B cell (primary cell): ENCODE measurements around the gene USO1. TPM values are rescaled to one million over a fixed set of nuclear protein-coding genes. Genes with fewer than 3 reads are reported as not detected.

ENCODE experiments used
- ATAC-seq: fragments of 200-7000 bp; cut with Tn5 transposase; one replicate; pipeline ENCODE4 v1.10.0; 2021; ENCODE audit warnings: low read depth, mild to moderate bottlenecking, moderate number of reproducible peaks, moderate library complexity
- CTCF ChIA-PET: fragments of 350-600 bp; sonication (Branson Sonifier 250); formaldehyde crosslinking; loops from one replicate; lab custom pipeline; 2021; ENCODE audit warnings: antibody characterized with exemption, inconsistent platforms; lab: Charles Lee
- POLR2A ChIA-PET: fragments of 350-600 bp; sonication (Branson Sonifier 250); formaldehyde crosslinking; loops from one replicate; lab custom pipeline; 2021; ENCODE audit warnings: antibody characterized with exemption; lab: Charles Lee
- DNase-seq: peaks from one replicate; pipeline ENCODE4 v3.0.0; 2013
- H2AFZ ChIP-seq: 2 replicates; pipeline ENCODE4 v1.6.1; 2012; ENCODE audit warnings: mild to moderate bottlenecking, low read depth, low read length; ENCODE audit not compliant: insufficient read depth, poor library complexity, severe bottlenecking
- H3K27ac ChIP-seq, 2 donors: 1 replicate in 1 of 2; 2 replicates in 1 of 2; pipeline ENCODE4 v1.5.1; 2012 to 2013; ENCODE audit warnings: low read length in 2 of 2, mild to moderate bottlenecking in 2 of 2, moderate library complexity in 1 of 2
- H3K27me3 ChIP-seq, 4 experiments: fragments of 200-600 bp in 1 of 4; sonication (generic) in 1 of 4; replicated peaks in 1 of 4; 1 replicate in 2 of 4; 2 replicates in 2 of 4; pipeline versions ENCODE4 v1.6.1 to v1.7.0; 2013 to 2016; ENCODE audit warnings: low read length in 3 of 4, mild to moderate bottlenecking in 2 of 4, mixed read lengths in 1 of 4, moderate library complexity in 1 of 4; ENCODE audit not compliant: insufficient read depth in 4 of 4, control insufficient read depth in 3 of 4; ENCODE audit errors: control extremely low read depth in 1 of 4
- H3K36me3 ChIP-seq, 2 experiments: replicated peaks in 1 of 2; 1 replicate in 1 of 2; 2 replicates in 1 of 2; pipeline versions ENCODE4 v1.6.1 to v1.7.1; 2013; ENCODE audit warnings: low read length in 1 of 2; ENCODE audit not compliant: insufficient read depth in 2 of 2, control insufficient read depth in 1 of 2; ENCODE audit errors: control extremely low read depth in 1 of 2, extremely low read depth in 1 of 2
- H3K4me1 ChIP-seq, 2 donors: fragments of 200-600 bp in 1 of 2; sonication (generic) in 1 of 2; 1 replicate in 1 of 2; 2 replicates in 1 of 2; pipeline versions ENCODE4 v1.5.1 to v1.6.1; 2013 to 2017; ENCODE audit warnings: low read length in 2 of 2; ENCODE audit not compliant: control insufficient read depth in 2 of 2, insufficient read depth in 2 of 2
- H3K4me2 ChIP-seq: replicated peaks from 2 replicates; pipeline ENCODE3; 2012; ENCODE audit warnings: mild to moderate bottlenecking, low read depth, low read length; ENCODE audit not compliant: poor library complexity, severe bottlenecking
- H3K4me3 ChIP-seq, 5 experiments: fragments of 200-600 bp in 1 of 5; sonication (generic) in 1 of 5; 1 replicate in 3 of 5; 2 replicates in 2 of 5; pipeline versions ENCODE4 v1.5.1 to v1.7.0; 2011 to 2016; ENCODE audit warnings: low read length in 4 of 5, mild to moderate bottlenecking in 4 of 5, low read depth in 2 of 5, control low read depth in 1 of 5, moderate library complexity in 1 of 5; ENCODE audit not compliant: insufficient read depth in 1 of 5; ENCODE audit errors: control extremely low read depth in 1 of 5, extremely low read depth in 1 of 5
- H3K79me2 ChIP-seq: fragments of 200-600 bp; sonication (generic); one replicate; pipeline ENCODE4 v1.6.0; 2016; ENCODE audit warnings: low read length; ENCODE audit not compliant: control insufficient read depth, insufficient read depth
- H3K9ac ChIP-seq: fragments of 200-600 bp; sonication (generic); 2 replicates; pipeline ENCODE4 v1.6.1; 2017; ENCODE audit warnings: mild to moderate bottlenecking, low read length, moderate library complexity
- H3K9me3 ChIP-seq, 3 donors: one replicate each; pipeline versions ENCODE4 v1.6.1 to v1.7.1; 2013; ENCODE audit warnings: low read length in 2 of 3; ENCODE audit not compliant: control insufficient read depth in 2 of 3, insufficient read depth in 1 of 3; ENCODE audit errors: control extremely low read depth in 1 of 3
- H4K20me1 ChIP-seq: 2 replicates; pipeline ENCODE4 v1.6.0; 2012; ENCODE audit warnings: mild to moderate bottlenecking, low read length; ENCODE audit not compliant: insufficient read depth, control insufficient read depth, poor library complexity, severe bottlenecking
- H3K27ac Mint-ChIP-seq: one replicate; pipeline ENCODE4 v1.8.0; 2021; ENCODE audit warnings: mixed read lengths
- H3K27me3 Mint-ChIP-seq: one replicate; pipeline ENCODE4 v1.8.0; 2021; ENCODE audit warnings: mixed read lengths
- H3K4me1 Mint-ChIP-seq: one replicate; pipeline ENCODE4 v1.8.0; 2021; ENCODE audit warnings: mixed read lengths
- H3K4me3 Mint-ChIP-seq: one replicate; pipeline ENCODE4 v1.8.0; 2021; ENCODE audit warnings: mixed read lengths
- H3K9me3 Mint-ChIP-seq: one replicate; pipeline ENCODE4 v1.8.0; 2022; ENCODE audit warnings: mixed read lengths; ENCODE audit not compliant: insufficient read depth
- EZH2 ChIP-seq: IDR thresholded peaks from 2 replicates; pipeline ENCODE4 v1.6.1; 2012; ENCODE audit warnings: borderline replicate concordance, low read depth, mild to moderate bottlenecking, moderate library complexity, low read length; ENCODE audit not compliant: insufficient read depth, poor library complexity, severe bottlenecking
- WGBS: methylation state at CpG from one replicate; pipeline ENCODE4 v1.1.5; 2013; ENCODE audit warnings: missing lambda C conversion rate; ENCODE audit not compliant: insufficient coverage; 5-methylcytosine and 5-hydroxymethylcytosine counted together
- intact Hi-C: fragments of 100-400 bp; cut with micrococcal nuclease; formaldehyde crosslinking; loops from one replicate; pipeline ENCODE4 v1.10.0; 2022
- polyA plus RNA-seq: library from polyadenylated mRNA; depleted of rRNA; stranded (reverse); fragments of >200 nt; gene quantifications from 2 replicates; pipeline ENCODE4 v1.2.3, GENCODE V29; 2012
- total RNA-seq, 2 donors: library from RNA; stranded (reverse); fragments of 120-200 nt in 1 of 2; gene quantifications; 1 replicate in 1 of 2; 2 replicates in 1 of 2; pipeline versions ENCODE4 v1.2.3 to v1.2.4, GENCODE V29; 2013 to 2022
- TF ChIP-seq, protein P1 (sequence below): fragments of 200-600 bp; IDR thresholded peaks from one replicate; pipeline ENCODE4 v1.8.0; 2022; ENCODE audit warnings: antibody characterized with exemption, mild to moderate bottlenecking

USO1 gene
- total and polyA plus RNA-seq, 2 donors (not counting 1 experiment from before 2014, with no cell fraction given) = 12.3 to 45.0 TPM

DNA sequence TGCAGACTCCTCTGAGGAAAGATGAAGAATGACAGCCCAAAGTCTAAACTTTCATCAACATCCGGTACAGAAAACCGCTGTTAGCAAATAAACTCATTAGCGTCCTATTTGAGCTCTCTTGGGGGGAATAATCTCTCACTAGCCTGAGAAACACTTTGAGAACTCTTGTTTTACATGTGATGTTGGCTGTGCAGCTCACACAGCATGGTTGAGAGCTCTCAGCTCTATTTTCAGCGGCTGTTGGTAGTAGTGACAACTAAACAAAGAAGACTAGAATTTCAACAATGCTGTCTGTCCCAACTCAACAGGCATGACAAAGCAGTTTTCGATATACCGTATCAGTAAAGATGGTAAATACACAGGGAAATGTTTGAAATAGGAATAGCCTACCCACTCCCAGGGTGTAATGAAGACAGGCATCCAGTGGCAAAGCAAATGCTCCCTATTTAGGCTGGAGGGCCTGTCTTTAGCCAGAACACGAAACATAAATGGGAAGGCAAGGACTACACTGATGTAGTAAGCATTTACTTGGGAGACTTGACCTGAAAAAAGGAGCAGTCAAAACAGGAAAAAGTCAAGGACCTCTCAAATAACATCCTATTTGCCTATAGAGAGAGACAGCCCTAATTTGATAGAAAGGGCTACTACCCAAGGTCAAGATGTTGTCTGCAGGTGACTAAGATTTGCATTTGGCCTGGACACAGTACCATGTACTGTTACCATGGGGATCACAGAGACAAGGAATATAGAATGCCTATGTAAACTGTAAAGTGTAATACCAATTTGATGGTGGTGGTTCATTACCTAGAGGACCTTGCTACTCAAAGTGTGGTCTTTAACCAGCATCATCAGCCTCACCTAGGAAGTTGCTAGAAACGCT lies 117.5 kb downstream of the USO1 start:
- no peak overlapping the region for H3K27ac ChIP-seq
- TF ChIP-seq EZH2 = no peak
- TF ChIP-seq, protein P1, sequence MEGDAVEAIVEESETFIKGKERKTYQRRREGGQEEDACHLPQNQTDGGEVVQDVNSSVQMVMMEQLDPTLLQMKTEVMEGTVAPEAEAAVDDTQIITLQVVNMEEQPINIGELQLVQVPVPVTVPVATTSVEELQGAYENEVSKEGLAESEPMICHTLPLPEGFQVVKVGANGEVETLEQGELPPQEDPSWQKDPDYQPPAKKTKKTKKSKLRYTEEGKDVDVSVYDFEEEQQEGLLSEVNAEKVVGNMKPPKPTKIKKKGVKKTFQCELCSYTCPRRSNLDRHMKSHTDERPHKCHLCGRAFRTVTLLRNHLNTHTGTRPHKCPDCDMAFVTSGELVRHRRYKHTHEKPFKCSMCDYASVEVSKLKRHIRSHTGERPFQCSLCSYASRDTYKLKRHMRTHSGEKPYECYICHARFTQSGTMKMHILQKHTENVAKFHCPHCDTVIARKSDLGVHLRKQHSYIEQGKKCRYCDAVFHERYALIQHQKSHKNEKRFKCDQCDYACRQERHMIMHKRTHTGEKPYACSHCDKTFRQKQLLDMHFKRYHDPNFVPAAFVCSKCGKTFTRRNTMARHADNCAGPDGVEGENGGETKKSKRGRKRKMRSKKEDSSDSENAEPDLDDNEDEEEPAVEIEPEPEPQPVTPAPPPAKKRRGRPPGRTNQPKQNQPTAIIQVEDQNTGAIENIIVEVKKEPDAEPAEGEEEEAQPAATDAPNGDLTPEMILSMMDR = no peak
- POLR2A ChIA-PET = no interaction called here
- H4K20me1 ChIP-seq = no peaks in the 10 kb centered on the region
- H3K36me3 ChIP-seq = no peaks in the 10 kb centered on the region
- 100% methylated on average over 1 of the region's 8 CpGs for WGBS
- H3K4me2 ChIP-seq = no peak overlapping the region
- H3K27me3 ChIP-seq = no peaks in the 10 kb centered on the region
- no peaks in the 10 kb centered on the region for H3K4me1 ChIP-seq
- no peaks in the 10 kb centered on the region for H3K79me2 ChIP-seq
- CTCF ChIA-PET = no interaction called here
- intact Hi-C loops = loop anchor here (10.0 kb wide), 1 partner anchor 967 kb away; no protein-coding TSS in a partner anchor
- no peak overlapping the region for H3K4me3 ChIP-seq
- Mint-ChIP-seq H3K27me3 (no peaks in the 10 kb centered on the region), H3K9me3 (no peaks in the 10 kb centered on the region), H3K27ac (no peak overlapping the region), H3K4me1 (peaks cover 6% of the 10 kb centered on the region), H3K4me3 (no peak overlapping the region)
- ATAC-seq (no peak), DNase-seq (no peak)
- no peaks in the 10 kb centered on the region for H3K9me3 ChIP-seq
- no peak overlapping the region for H3K9ac ChIP-seq
- H2AFZ ChIP-seq = no peak overlapping the region

DNA sequence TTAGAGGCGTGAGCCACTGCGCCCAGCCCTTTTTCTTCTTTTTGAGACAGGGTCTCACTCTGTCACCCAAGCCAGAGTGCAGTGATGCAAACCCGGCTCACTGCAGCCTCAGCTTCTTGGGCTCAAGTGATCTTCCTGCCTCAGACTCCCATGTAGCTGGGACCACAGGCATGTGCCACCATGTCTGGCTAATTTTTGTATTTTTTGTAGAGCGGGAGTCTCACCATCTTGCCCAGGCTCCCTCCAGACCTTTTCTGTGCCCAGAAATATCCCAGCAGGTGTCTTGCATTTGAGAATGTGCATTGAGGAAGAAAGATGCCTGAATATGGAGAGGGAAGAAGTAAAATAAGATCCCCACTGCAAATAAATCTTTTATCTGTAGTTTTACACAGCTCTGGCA lies 119.2 kb downstream of the USO1 start:
- 94% methylated on average over 4 of the region's 4 CpGs for WGBS

More for the DNA sequence above, 119.2 kb downstream of the USO1 start:
- Mint-ChIP-seq H3K27me3 (peaks cover 3% of the 10 kb centered on the region), H3K4me3 (no peak overlapping the region), H3K27ac (no peak overlapping the region), H3K9me3 (no peaks in the 10 kb centered on the region), H3K4me1 (peaks cover 6% of the 10 kb centered on the region)
- ChIA-PET POLR2A (no interaction called here), CTCF (no interaction called here)
- Histone ChIP-seq H4K20me1 (no peaks in the 10 kb centered on the region), H3K27ac (no peak overlapping the region), H2AFZ (no peak overlapping the region), H3K9me3 (no peaks in the 10 kb centered on the region), H3K36me3 (no peaks in the 10 kb centered on the region), H3K4me3 (no peak overlapping the region), H3K9ac (no peak overlapping the region), H3K79me2 (no peaks in the 10 kb centered on the region), H3K4me1 (no peaks in the 10 kb centered on the region), H3K4me2 (no peak overlapping the region), H3K27me3 (no peaks in the 10 kb centered on the region)
- DNase-seq (no peak), ATAC-seq (no peak)
- TF ChIP-seq, protein P1 = no peak
- intact Hi-C loops = loop anchor here (10.0 kb wide), 1 partner anchor 969 kb away; no protein-coding TSS in a partner anchor
